ENCODE results near the gene CXCL1.

DNA sequence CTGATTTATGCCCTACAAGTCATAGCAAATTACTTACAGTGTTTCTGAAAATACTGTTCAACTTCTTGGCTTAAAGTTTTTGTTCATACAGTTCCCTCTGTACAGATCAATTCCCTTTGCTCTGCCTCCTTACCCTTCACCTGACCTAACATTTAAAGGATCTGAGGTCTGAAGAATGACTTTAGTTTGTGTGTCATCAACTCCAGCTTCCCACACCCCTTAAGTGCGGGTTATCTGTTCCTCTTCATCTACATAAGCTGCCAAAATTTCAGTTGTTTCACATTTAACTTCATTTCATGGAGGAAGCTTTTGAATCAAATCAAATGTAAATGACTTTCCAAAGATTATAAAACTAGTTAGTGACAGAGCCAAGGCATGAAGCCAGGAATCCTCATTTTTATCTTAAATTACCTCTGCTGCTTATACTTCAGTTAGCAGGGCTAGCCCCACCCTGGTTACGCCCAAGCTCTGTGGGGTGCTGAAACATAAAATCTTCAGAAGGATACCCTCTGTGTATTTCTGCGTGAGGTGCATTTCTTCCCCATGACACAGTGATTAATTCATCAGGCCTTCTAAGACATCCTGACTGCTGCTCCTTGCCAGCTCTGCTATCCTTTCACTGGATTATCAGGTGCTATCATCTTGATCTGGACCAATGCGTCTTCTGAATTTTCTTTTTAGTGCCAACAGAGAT lies 16.5 kb downstream of the CXCL1 start:
- TF ChIP-seq, protein P1, sequence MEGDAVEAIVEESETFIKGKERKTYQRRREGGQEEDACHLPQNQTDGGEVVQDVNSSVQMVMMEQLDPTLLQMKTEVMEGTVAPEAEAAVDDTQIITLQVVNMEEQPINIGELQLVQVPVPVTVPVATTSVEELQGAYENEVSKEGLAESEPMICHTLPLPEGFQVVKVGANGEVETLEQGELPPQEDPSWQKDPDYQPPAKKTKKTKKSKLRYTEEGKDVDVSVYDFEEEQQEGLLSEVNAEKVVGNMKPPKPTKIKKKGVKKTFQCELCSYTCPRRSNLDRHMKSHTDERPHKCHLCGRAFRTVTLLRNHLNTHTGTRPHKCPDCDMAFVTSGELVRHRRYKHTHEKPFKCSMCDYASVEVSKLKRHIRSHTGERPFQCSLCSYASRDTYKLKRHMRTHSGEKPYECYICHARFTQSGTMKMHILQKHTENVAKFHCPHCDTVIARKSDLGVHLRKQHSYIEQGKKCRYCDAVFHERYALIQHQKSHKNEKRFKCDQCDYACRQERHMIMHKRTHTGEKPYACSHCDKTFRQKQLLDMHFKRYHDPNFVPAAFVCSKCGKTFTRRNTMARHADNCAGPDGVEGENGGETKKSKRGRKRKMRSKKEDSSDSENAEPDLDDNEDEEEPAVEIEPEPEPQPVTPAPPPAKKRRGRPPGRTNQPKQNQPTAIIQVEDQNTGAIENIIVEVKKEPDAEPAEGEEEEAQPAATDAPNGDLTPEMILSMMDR (IDR thresholded peaks at IDR 0.05; ENCODE audit: insufficient read depth, low read length), result no peak
- TF ChIP-seq GABPA (IDR thresholded peaks at IDR 0.05; ENCODE audit: low read depth), result no peak
- TF ChIP-seq POLR2AphosphoS5 (IDR thresholded peaks at IDR 0.05; ENCODE audit: low read depth), result no peak

All from HL-60 (cell line).